Esophagus muscularis mucosa (tissue), 3 donors: Measurements from ENCODE around the gene SYNPO2L.

Experiments
- POLR2A ChIP-seq: fragments of 450-650 bp; IDR thresholded peaks from one replicate; pipeline ENCODE4 v1.6.1; 2017; ENCODE audit warnings: antibody characterized with exemption, moderate library complexity, mild to moderate bottlenecking, low read depth
- TF ChIP-seq, protein P1 (sequence below), 3 experiments: fragments of 200-600 bp in 2 of 3; fragments of 450-650 bp in 1 of 3; sonication (generic) in 2 of 3; IDR thresholded peaks; one replicate each; pipeline ENCODE4 v1.5.1; 2017 to 2019; ENCODE audit warnings: antibody characterized with exemption in 3 of 3, mild to moderate bottlenecking in 2 of 3, moderate library complexity in 1 of 3

GRCh38 chr10:73597346-73597745 lies 58.5 kb downstream of the SYNPO2L start:
- TF ChIP-seq, protein P1, sequence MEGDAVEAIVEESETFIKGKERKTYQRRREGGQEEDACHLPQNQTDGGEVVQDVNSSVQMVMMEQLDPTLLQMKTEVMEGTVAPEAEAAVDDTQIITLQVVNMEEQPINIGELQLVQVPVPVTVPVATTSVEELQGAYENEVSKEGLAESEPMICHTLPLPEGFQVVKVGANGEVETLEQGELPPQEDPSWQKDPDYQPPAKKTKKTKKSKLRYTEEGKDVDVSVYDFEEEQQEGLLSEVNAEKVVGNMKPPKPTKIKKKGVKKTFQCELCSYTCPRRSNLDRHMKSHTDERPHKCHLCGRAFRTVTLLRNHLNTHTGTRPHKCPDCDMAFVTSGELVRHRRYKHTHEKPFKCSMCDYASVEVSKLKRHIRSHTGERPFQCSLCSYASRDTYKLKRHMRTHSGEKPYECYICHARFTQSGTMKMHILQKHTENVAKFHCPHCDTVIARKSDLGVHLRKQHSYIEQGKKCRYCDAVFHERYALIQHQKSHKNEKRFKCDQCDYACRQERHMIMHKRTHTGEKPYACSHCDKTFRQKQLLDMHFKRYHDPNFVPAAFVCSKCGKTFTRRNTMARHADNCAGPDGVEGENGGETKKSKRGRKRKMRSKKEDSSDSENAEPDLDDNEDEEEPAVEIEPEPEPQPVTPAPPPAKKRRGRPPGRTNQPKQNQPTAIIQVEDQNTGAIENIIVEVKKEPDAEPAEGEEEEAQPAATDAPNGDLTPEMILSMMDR (IDR thresholded peaks at IDR 0.05) = no peak
- no peak for TF ChIP-seq POLR2A
